Activated CD8-positive, alpha-beta memory T cell treated with anti-CD3 and anti-CD28 coated beads, Interleukin-2, amount 50 U/mL, for 4 hours (primary cell): ENCODE measurements around the gene FAS.

Source experiments
- DNase-seq: peaks from one replicate; pipeline ENCODE4 v3.0.0-alpha.2; 2020

The FAS gene

DNA sequence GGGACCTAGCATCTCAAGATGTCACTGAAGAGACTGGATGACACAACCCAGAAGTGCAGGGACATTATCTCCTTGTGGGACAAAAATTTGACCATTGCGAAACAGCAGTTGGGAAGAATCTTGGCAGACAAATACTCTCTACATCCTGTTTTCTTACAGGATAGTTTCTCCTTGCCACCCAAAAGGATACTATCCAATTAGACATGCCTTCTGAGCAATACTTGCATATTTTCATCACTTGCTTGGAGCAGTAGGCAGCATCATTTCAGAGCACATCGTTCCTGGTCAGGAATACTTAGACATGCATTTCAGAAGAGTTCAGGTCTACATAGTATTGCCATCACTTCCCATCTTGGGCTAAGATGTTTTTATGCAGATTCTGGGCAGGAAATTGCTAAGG lies 56.8 kb downstream of the FAS start:
- DNase-seq: no peak

DNA sequence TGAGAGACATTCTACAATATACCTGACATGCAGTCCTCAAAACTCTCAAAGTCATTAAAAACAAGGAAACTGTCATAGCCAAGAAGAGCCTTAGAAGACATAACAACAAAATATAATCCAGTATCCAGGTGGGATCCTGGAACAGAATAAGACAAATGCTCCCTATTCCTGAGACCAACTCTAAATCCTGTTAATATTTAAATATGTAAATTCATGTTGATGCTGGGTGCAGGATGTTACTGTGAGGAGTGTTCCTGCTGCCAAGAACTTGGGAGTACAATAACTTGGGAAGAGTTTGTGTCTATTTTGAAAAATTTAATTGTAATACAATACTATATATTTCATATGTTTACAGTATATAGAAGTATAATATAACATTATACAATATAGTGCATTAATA lies 61.0 kb downstream of the FAS start:
- no peak for DNase-seq

DNA sequence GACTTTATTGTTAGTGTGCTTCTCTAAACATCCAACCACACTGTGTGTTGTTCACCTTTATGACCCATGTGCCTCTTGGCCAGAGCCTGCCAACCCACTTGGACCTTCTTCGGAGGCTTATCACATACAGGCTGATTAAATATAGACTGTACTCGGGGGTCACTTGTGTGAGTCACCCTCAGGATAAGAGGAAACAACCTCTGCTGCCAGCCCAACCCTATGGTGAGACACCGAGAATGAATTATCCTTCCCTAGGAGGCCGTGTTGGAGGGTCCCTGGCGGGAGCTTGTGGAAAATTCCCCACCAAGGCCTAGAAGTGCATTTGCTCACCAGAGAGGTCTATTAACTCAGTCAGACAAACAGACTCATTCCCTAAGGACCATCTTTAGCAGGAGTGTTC lies 63.0 kb downstream of the FAS start:
- no peak for DNase-seq

DNA sequence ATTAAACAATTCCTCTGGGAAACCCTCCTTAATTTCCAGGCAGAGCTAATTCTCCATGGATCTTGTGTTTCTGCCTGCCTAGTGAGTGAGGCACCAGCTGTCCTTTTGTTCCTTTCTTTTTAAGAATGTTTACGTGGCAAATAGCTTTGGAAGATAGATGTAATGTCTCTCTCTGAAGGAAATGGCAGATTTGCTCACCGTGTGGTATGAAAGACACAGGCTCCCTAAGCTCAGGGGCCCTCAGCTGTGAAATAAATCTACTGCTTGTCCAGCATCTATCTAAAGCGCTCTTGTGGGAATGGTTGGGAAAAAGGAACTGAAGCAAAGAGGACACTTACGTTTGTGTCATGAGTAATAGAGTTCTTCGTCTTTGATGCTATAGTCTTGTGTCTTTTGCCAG lies 64.6 kb downstream of the FAS start:
- DNase-seq: no peak

DNA sequence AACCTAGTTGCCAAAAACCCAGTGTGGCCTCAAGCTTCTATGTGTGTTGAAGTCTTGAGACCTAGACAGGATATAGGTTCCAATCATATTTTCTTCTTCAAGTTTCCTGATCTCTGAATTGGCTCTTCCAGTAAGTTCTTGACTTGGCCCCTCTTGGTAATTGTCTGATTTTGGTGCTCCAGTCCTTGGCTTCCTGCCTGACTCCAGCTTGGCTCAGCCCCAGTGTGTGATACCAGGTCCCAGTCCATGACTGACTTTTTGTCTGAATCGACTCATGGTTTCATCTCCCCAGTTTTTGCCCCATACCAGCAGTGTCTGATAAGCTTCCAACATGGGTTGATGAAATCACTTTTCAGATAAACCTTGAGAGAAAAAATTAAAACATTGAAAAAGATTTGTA lies 72.3 kb downstream of the FAS start:
- DNase-seq: no peak

DNA sequence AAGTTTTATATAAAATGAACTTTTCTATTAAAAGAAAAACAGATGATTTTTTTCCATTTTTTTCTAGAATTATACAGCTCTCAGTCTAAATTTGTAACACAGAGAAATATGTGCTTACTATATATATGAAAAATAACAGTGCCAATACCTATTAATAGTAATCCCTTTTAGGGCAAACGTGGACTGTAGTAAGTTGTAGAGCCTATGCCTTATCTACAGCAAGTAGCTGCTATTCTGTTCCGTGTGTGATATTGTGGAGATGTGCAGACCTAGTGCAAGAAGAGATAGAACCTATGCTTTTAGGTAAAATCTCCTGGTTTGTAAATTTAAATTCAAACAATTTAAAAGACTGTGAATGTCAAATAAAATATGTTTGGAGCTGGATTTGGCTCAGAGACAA lies 72.9 kb downstream of the FAS start:
- DNase-seq: no peak

DNA sequence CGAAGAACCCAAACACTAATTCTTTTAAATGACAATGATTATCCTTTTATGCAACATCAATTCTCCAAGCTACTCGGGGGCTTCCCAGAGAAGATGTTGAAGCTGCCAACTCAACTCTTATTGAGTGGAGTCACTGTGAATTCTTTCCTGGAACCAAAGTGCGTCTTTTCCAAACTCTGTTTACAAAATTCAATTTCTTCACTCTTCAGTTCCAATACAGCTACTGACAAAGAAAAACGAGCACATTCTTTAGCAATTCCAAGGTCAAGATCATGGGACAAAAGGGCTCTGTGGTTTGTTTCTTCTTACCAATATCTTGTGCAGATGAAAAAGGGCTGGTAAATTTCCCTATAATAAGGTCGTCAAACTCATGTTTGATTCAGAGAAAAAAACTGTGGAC lies 74.2 kb downstream of the FAS start:
- DNase-seq: no peak
